HG02885 (cell line): ENCODE measurements around the gene LRRC27.
"Not testable (repeated sequence)": the region's sequence is repeated elsewhere in the genome, so short reads cannot be mapped to it uniquely, and the experiment has no call there.

Source experiments
- ATAC-seq: cut with Tn5 transposase; IDR thresholded peaks from one replicate; pipeline ENCODE4 v1.9.1; 2021; ENCODE audit warnings: mild to moderate bottlenecking; ENCODE audit not compliant: unreplicated experiment, poor library complexity

LRRC27 gene

DNA sequence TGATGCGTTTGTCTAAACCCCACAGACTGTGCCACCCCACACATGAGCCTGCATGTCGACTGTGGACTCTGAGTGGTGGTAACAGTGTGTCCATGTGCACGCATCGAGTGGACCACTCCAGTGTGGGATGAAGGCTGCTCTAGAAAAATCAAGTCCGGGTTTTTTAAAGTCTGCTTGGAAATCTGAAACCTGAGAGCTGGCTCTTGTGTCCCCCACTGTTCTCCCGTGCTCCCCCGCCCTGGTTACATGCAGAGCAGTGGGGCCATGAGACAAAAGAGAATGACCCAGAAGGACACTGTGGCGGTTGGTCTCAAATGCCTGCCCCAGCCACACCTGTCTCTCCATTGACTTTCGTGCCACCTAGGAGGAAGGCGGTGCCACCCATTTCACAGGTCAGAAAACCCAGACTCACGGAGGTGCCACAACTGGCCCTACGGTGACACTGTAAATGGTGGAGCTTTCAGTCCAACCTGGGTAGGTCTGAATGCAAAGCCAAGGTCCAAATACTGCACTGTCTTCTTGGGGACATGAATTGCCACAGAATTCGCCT lies 37.7 kb downstream of the LRRC27 start:
- no peak for ATAC-seq

DNA sequence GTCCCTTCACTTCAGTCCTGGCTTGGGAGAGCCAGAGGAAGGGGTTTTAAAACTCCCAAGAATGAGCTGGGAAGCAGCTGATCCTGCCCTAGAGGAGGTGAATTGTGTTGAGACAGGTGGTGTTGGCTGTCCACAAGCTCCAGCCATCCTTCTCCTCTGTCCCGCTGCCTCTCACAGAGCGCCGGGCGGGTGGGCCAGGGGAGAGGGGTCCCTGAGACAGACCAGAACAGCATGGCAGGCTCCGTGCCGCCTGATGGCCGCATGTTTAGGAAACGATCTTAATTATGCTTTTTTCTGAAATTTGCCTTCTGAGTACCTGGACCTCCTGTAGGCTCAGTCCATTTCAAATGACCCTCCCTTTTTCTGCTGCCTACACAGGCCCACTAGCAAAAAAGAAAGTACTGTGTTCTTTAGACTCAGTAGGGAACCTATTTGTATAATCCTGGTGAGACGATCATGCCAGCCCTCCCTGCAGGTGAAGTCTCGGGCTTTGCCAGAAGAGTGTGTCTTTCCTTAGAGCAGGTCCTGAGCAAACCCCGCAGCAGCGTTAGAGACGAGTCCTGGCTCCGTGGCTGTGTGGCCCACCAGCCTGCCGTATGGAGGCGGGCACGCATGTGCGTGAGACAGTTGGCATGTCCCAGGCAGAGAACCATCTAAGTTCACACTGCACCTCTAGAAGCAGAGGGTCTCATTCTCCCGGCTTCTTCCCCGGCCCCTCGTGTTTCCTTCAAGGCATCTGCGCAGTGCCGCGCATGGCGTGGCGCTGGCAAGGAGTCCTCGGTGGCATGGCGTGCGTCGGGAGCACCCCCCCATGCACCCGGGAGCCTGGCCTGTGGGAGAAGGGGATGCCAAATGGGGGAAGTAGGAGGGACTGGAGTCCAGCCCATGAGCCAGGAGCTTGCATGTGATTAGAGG lies 38.7 kb downstream of the LRRC27 start:
- no peak for ATAC-seq

DNA sequence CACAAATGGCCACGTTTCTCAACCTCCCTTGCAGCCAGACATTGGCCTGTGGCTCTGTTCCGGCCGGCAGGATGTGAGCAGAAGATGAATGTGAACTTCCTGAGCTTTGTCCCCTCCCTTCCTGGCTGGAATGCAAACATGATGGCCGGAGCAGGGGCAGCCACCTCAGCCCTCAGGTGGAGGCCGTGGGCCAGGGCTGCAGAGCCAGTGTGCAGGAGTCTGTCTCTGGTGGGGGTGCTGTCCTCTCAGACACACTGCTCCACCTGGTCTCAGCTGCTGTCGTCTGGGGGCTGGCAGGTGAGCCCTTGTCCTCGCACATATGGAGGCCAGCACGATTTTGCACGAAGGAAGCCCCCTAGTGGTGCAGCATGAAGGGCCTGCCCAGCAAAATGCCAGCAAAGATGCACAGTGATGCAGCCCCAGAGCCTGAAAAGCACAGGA lies 39.7 kb downstream of the LRRC27 start:
- no peak for ATAC-seq

- ATAC-seq, result no peak
Measured at GRCh38 chr10:132372516-132373095, 40.6 kb downstream of the LRRC27 start.

- no peak for ATAC-seq
Measured at GRCh38 chr10:132373241-132373955, 41.4 kb downstream of the LRRC27 start.

- no peak for ATAC-seq
Measured at GRCh38 chr10:132374176-132374575, 42.2 kb downstream of the LRRC27 start.

- no peak for ATAC-seq
Measured at GRCh38 chr10:132374612-132375011, 42.6 kb downstream of the LRRC27 start.

DNA sequence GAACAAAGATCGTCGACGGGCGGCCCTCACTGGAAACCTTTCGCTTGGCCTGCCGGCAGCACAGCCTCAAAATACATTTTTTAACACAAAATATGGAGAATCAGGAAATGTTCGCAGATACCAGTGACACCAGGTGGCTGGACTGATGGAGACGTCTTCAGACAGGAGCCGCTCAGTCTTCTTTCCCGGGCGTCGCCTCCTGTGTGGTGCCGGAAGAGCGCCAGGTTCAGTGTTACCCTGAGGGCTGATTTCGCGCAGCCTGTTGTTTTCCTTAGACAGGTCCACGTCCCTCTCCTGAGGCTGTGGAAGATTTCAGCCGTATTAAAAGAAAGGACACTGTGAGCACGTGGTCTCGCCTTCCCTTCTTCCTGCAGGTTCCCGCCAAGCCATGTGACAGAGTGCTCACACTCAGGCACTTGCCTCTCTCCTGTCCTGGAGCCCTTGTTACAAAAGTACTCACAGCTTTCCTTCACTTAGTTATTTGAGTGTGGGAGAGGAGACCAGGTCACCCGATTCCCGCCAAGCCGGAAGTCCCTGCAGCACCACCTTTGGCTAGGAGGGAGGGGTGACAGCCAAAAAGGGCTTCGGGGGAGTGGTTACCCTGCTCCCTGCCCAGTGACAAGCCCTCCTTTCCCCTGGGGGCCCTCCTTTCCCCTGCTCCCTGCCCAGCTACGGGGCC lies 43.3 kb downstream of the LRRC27 start:
- ATAC-seq, result no peak

- no peak for ATAC-seq
Measured at GRCh38 chr10:132375795-132376297, 43.9 kb downstream of the LRRC27 start.

GRCh38 chr10:132376394-132376851 lies 44.4 kb downstream of the LRRC27 start:
- ATAC-seq, result no peak

- ATAC-seq, result no peak
Measured at GRCh38 chr10:132377326-132377725, 45.3 kb downstream of the LRRC27 start.

GRCh38 chr10:132379026-132379425 lies 47.0 kb downstream of the LRRC27 start:
- ATAC-seq, result not testable (repeated sequence)

GRCh38 chr10:132380986-132381385 lies 49.0 kb downstream of the LRRC27 start:
- not testable (repeated sequence) for ATAC-seq

GRCh38 chr10:132381741-132382140 lies 49.7 kb downstream of the LRRC27 start:
- ATAC-seq, result no peak

GRCh38 chr10:132382231-132382922 lies 50.4 kb downstream of the LRRC27 start:
- ATAC-seq, result no peak

DNA sequence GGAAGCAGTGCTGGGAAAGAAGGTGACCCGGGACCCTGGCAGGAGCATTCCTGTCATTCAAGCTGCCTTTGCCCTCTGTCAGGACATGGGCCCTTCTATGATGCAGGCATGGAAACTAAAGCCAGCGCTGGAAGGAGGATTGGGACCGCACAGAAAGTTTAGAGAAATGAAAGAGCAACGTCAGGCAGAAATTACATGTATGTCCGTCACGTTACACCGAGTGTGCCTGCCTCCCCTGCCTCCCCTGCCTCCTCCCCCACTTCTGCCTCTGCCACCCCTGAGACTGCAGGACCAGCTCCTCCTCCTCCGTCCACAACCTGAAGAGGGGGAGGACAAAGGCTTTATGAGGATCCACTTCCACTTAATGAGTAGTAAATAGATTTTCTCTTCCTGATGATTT lies 51.1 kb downstream of the LRRC27 start:
- ATAC-seq, result no peak

DNA sequence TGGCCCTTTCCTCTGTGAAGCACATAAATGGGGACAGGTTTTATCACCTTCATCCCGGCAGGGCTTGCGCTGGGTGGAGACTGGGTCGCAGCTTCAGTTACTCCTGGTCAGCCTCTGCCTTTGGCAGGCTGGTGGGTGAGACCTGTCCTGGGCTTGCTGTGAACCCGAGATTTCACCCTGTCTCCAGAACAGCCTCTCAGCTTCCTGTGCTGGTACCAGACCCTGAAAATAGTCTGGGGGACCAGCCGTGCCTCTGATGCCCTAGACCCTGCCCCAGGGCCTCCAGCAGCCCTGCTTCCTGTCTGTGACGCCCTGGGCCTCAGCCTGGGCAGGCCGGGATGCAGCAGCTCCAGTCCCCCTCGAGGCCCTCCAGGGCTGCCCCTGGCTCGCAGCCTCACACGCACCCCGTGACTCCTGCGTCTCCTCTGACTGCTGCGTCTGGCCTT lies 51.8 kb downstream of the LRRC27 start:
- no peak for ATAC-seq

DNA sequence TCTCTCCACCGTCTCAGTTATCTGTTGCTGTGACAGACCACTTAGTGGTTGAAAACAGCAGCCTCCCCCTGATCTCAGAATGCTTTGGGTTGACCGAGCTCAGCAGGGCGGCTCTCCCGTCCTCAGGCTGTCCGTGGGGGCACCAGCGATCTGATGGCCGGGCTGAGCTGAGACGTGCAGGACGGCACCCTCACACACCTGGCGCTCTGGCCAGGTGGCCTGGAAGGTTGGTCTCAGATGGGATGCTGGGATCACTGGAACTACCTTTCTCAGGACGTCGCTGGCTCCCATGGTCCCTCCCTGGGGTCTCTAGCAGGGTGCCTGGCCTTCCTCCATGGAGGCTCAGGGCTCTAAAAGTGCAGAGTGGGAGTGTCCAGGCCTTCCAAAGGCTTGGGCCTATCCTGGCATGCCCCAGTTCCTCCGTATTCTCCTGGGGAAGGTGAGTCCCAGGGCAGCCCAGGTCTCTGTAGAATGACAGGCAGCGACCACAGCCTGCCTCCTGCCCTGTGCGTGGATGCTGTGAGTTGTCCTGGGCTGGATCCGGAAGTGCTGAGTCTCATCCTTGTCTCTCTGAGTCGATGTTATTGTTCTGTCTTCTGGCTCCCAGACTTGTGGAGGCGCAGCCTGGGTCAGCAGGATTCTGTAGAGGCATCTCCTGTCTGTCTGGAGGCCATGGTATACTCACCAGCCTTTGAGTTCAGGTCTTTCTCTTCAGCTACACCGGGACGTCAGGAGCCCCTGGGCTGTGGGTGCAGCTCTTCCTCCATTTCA lies 52.8 kb downstream of the LRRC27 start:
- no peak for ATAC-seq

DNA sequence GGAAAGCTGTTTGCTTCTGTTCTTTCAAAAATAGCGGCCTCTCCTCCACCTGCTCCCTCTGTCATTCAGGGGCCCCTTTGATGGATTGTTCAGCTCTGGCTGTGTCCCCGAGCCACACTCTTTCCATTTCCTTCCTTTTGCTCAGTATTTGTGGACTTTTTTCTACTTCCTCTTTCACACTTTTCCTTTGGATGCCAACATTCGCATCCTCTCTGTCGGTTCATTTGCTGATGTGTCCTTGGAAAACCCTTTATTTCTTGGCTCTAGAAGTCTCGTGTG lies 53.3 kb downstream of the LRRC27 start:
- no peak for ATAC-seq
